GM13977 (cell line): ENCODE results near the gene GRIPAP1.
"Not testable (repeated sequence)": the region's sequence is repeated elsewhere in the genome, so short reads cannot be mapped to it uniquely, and the experiment has no call there.

Experiments used
- DNase-seq: peaks from one replicate; pipeline ENCODE4 v3.0.0; 2012; ENCODE audit warnings: low spot score
- CTCF ChIP-seq: IDR thresholded peaks from 2 replicates; pipeline ENCODE4 v1.5.1; 2012; ENCODE audit warnings: mild to moderate bottlenecking, control low read depth; ENCODE audit not compliant: insufficient read depth; ENCODE audit errors: extremely low read depth, missing control alignments
- in situ Hi-C: fragments of 300-500 bp; cut with MboI; formaldehyde crosslinking; loops from one replicate; pipeline ENCODE4 v1.12.0; 2022; ENCODE audit warnings: low sequenced_read_pairs, low pct_unique_long_range_greater_than_20kb, mixed read lengths, inconsistent platforms; ENCODE audit not compliant: unreplicated experiment

Gene GRIPAP1

GRCh38 chrX:48996969-48997368, 5.1 kb downstream of the GRIPAP1 start:
- no peak for DNase-seq
- no peak for TF ChIP-seq CTCF
- in situ Hi-C loops, result no loop called here

GRCh38 chrX:48992341-48992740, 9.7 kb downstream of the GRIPAP1 start:
- no peak for DNase-seq
- TF ChIP-seq CTCF, result no peak
- in situ Hi-C loops, result no loop called here

GRCh38 chrX:48989483-48989882, 12.6 kb downstream of the GRIPAP1 start:
- in situ Hi-C loops, result no loop called here
- TF ChIP-seq CTCF, result no peak
- no peak for DNase-seq

GRCh38 chrX:48983896-48984295, 18.2 kb downstream of the GRIPAP1 start:
- DNase-seq, result no peak
- TF ChIP-seq CTCF, result no peak
- in situ Hi-C loops, result no loop called here

GRCh38 chrX:48983081-48983480, 19.0 kb downstream of the GRIPAP1 start:
- in situ Hi-C loops, result no loop called here
- no peak for DNase-seq
- TF ChIP-seq CTCF, result no peak

GRCh38 chrX:48981178-48981577, 20.9 kb downstream of the GRIPAP1 start:
- DNase-seq, result no peak
- in situ Hi-C loops, result no loop called here
- no peak for TF ChIP-seq CTCF

- in situ Hi-C loops, DNase-seq: not testable (repeated sequence)
Observed at GRCh38 chrX:48980341-48980740, 21.7 kb downstream of the GRIPAP1 start.

- in situ Hi-C loops, result no loop called here
- DNase-seq, result no peak
- TF ChIP-seq CTCF, result no peak
Observed at GRCh38 chrX:48978226-48978625, 23.8 kb downstream of the GRIPAP1 start.
